ENCODE results near the gene DUSP8. TPM values are rescaled to one million over a fixed set of nuclear protein-coding genes. Genes with fewer than 3 reads are reported as not detected.

Gene DUSP8
- total RNA-seq, 1 experiment from 2014 or later, result 4.4 TPM

DNA sequence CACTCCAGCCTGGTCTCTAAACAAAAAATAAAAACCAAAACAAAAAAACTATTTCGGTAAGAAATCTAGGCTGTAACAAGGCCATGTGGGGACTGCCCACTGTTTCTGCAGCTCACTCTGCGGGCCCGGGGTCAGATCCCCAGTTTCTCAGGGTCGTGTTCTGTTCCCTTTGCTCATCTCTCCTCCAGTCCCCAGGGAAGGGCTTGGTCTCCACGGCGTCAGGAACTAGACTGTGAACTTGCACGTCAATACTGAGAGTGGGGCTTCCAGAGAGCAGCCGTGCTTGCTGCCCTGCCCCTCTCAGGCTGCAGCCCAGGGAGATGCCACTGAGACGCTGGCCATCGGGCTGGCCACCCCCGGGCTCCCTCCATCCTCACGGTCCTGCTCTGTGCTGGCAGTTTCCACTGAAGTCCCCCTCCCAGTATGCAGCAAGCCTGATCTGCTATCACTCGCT is 51.8 kb downstream of the DUSP8 start:
- Histone ChIP-seq H3K9me3 (ENCODE audit: control insufficient read depth, low read depth, low read length) (no peaks in the 10 kb centered on the region), H3K4me1 (ENCODE audit: insufficient read depth, low read length) (no peaks in the 10 kb centered on the region), H3K18ac (ENCODE audit: insufficient read length, low read depth, low read length) (no peak overlapping the region), H3K79me1 (ENCODE audit: insufficient read depth, low read depth, low read length, poor library complexity, severe bottlenecking) (peaks cover 2% of the 10 kb centered on the region), H2BK15ac (ENCODE audit: low read depth, low read length) (no peak overlapping the region), H3K9ac (ENCODE audit: extremely low read depth, insufficient read length, low read length) (no peak overlapping the region), H3K14ac (ENCODE audit: insufficient read depth, low read length) (no peak overlapping the region), H3T11ph (ENCODE audit: low read length) (no peak overlapping the region), H3K23me2 (ENCODE audit: insufficient read length, low read depth, low read length, poor library complexity, severe bottlenecking) (no peaks in the 10 kb centered on the region), H3K27ac (ENCODE audit: insufficient read length, low read depth, low read length) (no peak overlapping the region), H3K4me2 (ENCODE audit: insufficient read depth, insufficient read length, low read length) (no peak overlapping the region), H3K79me2 (ENCODE audit: insufficient read depth, low read length) (no peaks in the 10 kb centered on the region), H4K20me1 (ENCODE audit: control insufficient read depth, insufficient read depth, insufficient read length) (no peaks in the 10 kb centered on the region), H3K56ac (ENCODE audit: insufficient read length, low read depth, low read length) (no peak overlapping the region), H2BK5ac (ENCODE audit: insufficient read length, low read length) (no peak overlapping the region), H4K91ac (ENCODE audit: insufficient read length, low read depth, low read length) (no peak overlapping the region), H3K23ac (ENCODE audit: insufficient read length, low read depth, low read length) (no peak overlapping the region), H4K8ac (replicated peaks; ENCODE audit: insufficient read length, low read depth, low read length) (no peak overlapping the region), H3K27me3 (ENCODE audit: insufficient read depth, low read length) (0 out of 2 replicates have a peak, but pooled peaks cover 1% of the 10 kb centered on the region), H2AK5ac (ENCODE audit: insufficient read length, low read length) (no peak overlapping the region), H3K4ac (ENCODE audit: low read depth, low read length) (no peak overlapping the region), H2BK20ac (ENCODE audit: low read depth, low read length, poor library complexity, severe bottlenecking) (no peak overlapping the region), H2BK120ac (ENCODE audit: low read depth, low read length, poor library complexity, severe bottlenecking) (no peak overlapping the region), H4K5ac (ENCODE audit: insufficient read length, low read depth, low read length) (no peak overlapping the region), H2BK12ac (ENCODE audit: insufficient read length, low read depth, low read length) (no peak overlapping the region), H2AFZ (ENCODE audit: low read length) (no peak overlapping the region)
- no peaks in the 10 kb centered on the region for H3K9me3 Mint-ChIP-seq
- H3K4me1 Mint-ChIP-seq, result peaks cover 4 to 17% of the 10 kb centered on the region in 2 experiments
- no peak for TF ChIP-seq CTCF (conservative IDR thresholded peaks at IDR 0.05)
- no CpG with 5 or more reads among the region's 13 CpGs for WGBS (ENCODE audit: extremely low coverage, insufficient read length, low lambda C conversion rate)
- DNase-seq, result no peak
- no peak overlapping the region for H3K4me3 Mint-ChIP-seq
- H3K36me3 Mint-ChIP-seq (ENCODE audit: insufficient read depth in 1 of 3, low read depth in 3 of 3), result no peaks in the 10 kb centered on the region
- no peak overlapping the region for H3K27ac Mint-ChIP-seq
- H3K27me3 Mint-ChIP-seq (ENCODE audit: low read depth), result no peaks in the 10 kb centered on the region
